Skeletal muscle tissue (tissue), 4 donors: ENCODE results near the gene SLC4A1AP. TPM values are rescaled to one million over a fixed set of nuclear protein-coding genes. Genes with fewer than 3 reads are reported as not detected.

ENCODE experiments used
- H3K27ac ChIP-seq: one replicate; pipeline ENCODE4 v1.7.0; 2013; ENCODE audit warnings: mild to moderate bottlenecking, low read depth, low read length, inconsistent platforms
- H3K27me3 ChIP-seq, 3 donors: one replicate each; pipeline ENCODE4 v1.7.0; 2013; ENCODE audit warnings: low read length in 3 of 3; ENCODE audit not compliant: control insufficient read depth in 3 of 3, insufficient read depth in 3 of 3
- H3K36me3 ChIP-seq, 3 donors: one replicate each; pipeline ENCODE4 v1.7.0; 2013; ENCODE audit warnings: low read length in 3 of 3; ENCODE audit not compliant: control insufficient read depth in 3 of 3, insufficient read depth in 3 of 3
- H3K4me1 ChIP-seq, 3 donors: one replicate each; pipeline ENCODE4 v1.7.0; 2013; ENCODE audit warnings: low read length in 3 of 3, mild to moderate bottlenecking in 3 of 3; ENCODE audit not compliant: control insufficient read depth in 3 of 3, insufficient read depth in 3 of 3
- H3K4me3 ChIP-seq, 3 donors: one replicate each; pipeline ENCODE4 v1.7.0; 2013; ENCODE audit warnings: low read length in 3 of 3
- H3K9ac ChIP-seq, 3 donors: one replicate each; pipeline ENCODE4 v1.7.0; 2013; ENCODE audit warnings: low read length in 3 of 3, mild to moderate bottlenecking in 3 of 3, moderate library complexity in 2 of 3, low read depth in 1 of 3
- H3K9me3 ChIP-seq, 3 donors: one replicate each; pipeline ENCODE4 v1.7.0; 2013; ENCODE audit warnings: low read length in 3 of 3; ENCODE audit not compliant: control insufficient read depth in 3 of 3
- total RNA-seq: library from RNA; depleted of rRNA; stranded (reverse); fragments of >200 nt; gene quantifications from one replicate; pipeline ENCODE4 v1.2.3, GENCODE V29; 2014
- donor health status: Osteomylitis.

The SLC4A1AP gene
- total RNA-seq, 1 donor from 2014 or later, result 20.9 TPM

DNA sequence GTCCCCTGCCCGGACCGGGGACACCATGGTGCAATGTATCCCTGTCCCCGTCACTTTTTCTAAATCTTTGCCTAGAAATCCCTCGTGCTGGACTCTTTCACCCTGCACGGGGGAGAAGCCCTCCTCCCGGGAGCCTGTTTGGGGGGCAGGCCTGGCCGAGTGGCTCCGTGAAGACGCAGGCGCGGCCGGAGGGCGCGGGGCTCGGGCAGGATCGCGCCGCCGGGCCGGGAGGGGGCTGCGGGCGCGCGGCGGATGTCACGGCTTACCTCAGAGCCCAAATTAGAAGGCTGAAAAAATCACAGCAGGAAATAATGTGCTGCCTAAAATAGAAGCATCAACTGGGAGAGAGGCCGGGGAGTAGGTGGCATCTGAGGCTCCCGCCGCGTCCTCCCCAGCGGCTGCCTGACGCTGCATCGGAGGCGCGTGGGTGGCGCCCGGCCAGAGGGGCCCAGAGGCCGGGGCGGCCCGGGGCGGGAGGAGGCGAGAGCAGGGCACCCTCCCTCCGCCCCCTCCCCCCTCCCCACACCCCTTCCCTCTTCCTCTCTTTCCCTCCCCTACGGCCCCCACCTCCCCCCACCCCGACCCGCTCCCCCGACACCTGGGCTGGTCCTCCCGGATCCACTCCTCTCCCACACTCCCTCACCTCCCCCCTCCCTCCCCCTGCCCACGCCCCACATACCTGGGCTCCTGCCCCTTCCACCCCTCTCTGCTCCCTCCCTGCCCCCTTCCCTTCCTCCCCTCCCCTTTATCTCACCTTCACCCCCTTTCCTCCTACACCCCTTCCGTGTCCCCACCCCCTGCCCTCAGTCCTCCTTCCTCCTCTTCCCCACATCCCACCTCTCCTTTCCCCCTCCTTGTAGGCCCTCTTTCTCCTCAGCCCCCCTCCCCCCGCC lies 51.9 kb downstream of the SLC4A1AP start:
- Histone ChIP-seq H3K27me3 (no peaks in the 10 kb centered on the region), H3K36me3 (no peaks in the 10 kb centered on the region), H3K4me3 (peak overlapping the region; percentile 68 to 76 (median 75)), H3K9me3 (no peaks in the 10 kb centered on the region), H3K9ac (peak overlapping the region; percentile 87 to 96 (median 95)), H3K4me1 (peaks cover 17 to 36% (median 29%) of the 10 kb centered on the region in 3 donors), H3K27ac (peak overlapping the region; percentile 97)

DNA sequence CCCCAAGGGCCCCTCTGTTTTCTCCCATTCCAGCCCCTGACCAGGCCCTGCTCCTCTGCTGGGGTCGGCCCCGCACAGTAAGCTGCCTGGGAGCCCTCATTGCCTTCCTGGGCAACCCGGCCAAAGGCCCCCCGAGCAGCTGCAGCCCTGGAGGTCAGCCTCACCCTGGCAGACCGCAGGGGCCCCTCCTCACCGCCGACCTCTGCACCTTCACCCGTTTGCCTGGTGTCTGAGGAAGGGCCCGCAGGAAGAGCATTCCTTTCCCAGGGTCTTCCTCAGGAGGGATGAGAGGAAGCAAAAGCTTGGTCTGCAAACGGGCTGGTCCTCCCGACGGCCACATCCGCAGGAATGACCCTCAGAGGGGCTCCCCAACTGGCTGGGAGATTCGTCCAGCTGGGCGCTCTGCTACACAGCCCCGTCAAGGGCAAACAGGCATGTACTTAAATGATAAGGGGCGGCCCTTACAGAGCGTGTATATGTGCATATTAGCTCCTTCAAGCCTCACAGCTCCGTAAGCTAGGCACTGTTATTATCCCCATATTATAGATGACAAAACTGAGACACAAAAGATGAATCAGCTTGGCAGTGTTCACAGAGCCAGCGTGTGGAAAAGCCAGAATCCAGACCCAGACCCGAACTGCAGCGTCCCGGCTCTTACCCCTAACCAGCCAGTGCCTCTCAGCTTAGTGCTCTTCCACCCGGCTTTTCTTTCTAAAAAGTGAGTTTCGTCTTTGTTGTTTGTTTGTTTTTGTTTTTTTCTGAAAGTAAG lies 52.8 kb downstream of the SLC4A1AP start:
- H3K9me3 ChIP-seq, result no peaks in the 10 kb centered on the region
- H3K9ac ChIP-seq, result peak overlapping the region; percentile 51 to 80 (median 69)
- peak overlapping the region; percentile 93 for H3K27ac ChIP-seq
- peaks cover 17 to 33% (median 29%) of the 10 kb centered on the region in 3 donors for H3K4me1 ChIP-seq
- no peaks in the 10 kb centered on the region for H3K36me3 ChIP-seq
- peak overlapping the region; percentile 3 to 54 (median 20) for H3K4me3 ChIP-seq
- H3K27me3 ChIP-seq, result no peaks in the 10 kb centered on the region

DNA sequence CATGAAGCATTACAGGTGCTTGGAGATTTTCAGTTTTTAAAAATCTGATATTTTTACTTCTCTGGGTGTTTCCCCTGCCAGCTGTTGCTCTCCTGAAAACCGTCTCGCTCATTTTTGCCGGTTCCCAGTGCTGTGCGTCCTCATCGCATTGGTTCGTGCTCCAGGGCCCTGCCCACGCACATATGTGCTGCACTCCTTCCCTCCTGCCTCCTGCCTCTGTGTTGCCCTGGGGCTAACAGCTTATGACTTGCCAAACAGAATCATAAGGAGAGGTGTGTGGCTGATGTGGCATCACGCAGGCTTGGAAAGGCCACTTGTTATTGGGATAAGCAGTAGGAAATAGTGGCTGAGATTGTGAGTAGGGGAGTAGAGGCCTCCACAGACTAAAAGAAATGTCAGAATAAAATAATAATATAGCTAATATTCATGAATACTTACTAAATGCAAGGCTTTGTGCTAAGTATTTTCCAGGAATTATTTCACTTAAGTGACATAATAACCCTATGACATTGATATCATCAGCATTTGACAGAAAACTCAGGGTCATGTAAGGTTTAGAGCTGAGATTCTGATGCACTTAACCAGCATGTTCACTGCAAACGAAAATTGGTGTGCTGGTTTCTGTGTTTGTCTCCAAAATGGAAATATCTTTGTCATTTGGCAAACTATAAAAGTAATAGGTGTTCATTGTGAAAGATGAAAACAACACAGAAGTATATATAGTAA lies 53.5 kb downstream of the SLC4A1AP start:
- Histone ChIP-seq H3K9me3 (no peaks in the 10 kb centered on the region), H3K4me1 (peaks cover 17 to 34% (median 29%) of the 10 kb centered on the region in 3 donors), H3K27ac (peak overlapping the region; percentile 93), H3K9ac (peak overlapping the region in 2 of 3 donors; percentile 69 to 80), H3K27me3 (no peaks in the 10 kb centered on the region), H3K36me3 (no peaks in the 10 kb centered on the region), H3K4me3 (peak overlapping the region in 2 of 3 donors; percentile 17 to 54)

DNA sequence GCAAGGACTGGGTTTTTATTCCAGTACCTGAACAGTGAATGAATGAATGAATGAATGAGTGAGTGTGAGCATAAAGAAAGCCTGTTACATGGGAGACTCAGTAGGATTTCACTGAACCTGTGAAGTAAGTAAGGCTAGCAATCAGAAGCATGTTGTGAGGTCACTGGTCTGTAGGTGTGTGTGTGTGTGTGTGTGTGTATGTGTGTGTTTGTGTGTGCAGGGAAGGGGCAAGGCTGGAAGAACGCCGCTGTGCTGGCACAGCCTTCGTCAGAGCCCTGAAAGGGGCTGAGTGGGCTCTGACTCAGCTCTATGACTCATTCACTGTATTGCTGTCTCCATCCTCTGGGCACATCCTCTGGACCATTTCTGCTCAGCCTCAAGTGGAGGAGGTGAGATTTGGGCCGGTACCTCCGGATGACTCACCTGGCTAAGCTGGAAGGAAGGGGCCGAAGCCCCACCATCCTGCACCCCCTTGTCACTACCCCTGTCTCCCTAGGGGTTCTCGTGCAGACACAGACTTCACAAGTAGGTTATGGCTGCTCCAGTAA lies 56.4 kb downstream of the SLC4A1AP start:
- no peaks in the 10 kb centered on the region for H3K9me3 ChIP-seq

DNA sequence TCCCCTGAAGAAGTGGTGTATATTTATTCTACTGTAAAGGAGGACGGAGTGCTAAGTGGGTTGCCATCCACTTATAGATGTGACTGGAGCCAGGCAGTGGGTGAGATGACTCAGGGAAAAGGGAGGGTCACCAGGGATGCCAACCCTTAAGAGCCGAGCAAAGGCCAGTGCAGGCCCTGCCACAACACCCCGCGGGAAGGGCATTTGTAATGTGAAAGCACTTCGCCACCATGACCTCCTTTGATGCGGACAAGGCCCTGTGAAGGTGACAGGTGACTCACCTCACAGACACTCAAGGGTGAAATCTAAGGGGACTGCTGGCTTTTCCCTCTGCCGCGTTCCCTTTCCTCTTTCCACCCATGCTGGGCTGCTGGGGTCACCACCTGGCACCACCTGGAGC lies 57.6 kb downstream of the SLC4A1AP start:
- Histone ChIP-seq H3K4me3 (no peak overlapping the region), H3K27me3 (no peaks in the 10 kb centered on the region), H3K4me1 (peaks cover 26 to 33% (median 26%) of the 10 kb centered on the region in 3 donors), H3K9me3 (no peaks in the 10 kb centered on the region), H3K27ac (no peak overlapping the region), H3K9ac (no peak overlapping the region), H3K36me3 (no peaks in the 10 kb centered on the region)

More for the DNA sequence above, 56.4 kb downstream of the SLC4A1AP start:
- Histone ChIP-seq H3K4me3 (no peak overlapping the region), H3K27ac (no peak overlapping the region), H3K9ac (peak overlapping the region in 1 of 3 donors; percentile 14), H3K27me3 (no peaks in the 10 kb centered on the region), H3K36me3 (no peaks in the 10 kb centered on the region), H3K4me1 (peaks cover 25 to 37% (median 30%) of the 10 kb centered on the region in 3 donors)

DNA sequence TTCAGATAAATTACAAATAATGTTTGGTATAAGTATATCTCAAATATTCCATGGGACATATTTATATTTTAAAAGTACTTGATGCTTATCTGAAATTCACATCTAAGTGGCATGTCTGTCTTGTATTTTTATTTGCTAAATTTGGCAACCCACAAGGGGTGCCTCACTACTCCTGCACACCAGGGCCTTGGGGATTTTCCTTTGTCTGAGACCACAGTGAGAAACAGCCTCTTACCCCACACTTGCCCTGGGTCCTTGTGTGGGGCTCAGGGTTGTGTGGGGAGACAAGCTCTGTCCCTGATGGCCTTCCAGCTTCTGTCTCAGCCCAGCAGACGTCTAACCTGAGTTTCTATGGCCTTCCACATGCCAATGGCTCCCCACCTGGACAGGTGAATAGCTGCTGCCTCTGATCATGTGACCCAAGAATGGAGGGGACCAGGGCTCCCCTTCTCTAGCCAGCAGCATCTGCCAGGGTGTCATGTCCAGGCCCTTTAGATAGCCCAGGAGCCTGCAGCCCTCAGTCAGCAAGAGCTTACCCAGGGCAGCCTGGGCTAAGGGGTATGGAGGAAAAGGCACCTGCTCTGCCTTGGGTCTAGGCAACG lies 58.3 kb downstream of the SLC4A1AP start:
- peaks cover 20 to 26% (median 21%) of the 10 kb centered on the region in 3 donors for H3K4me1 ChIP-seq
- H3K27ac ChIP-seq, result no peak overlapping the region
- no peak overlapping the region for H3K9ac ChIP-seq
- no peaks in the 10 kb centered on the region for H3K9me3 ChIP-seq
- no peaks in the 10 kb centered on the region for H3K36me3 ChIP-seq
- H3K27me3 ChIP-seq, result no peaks in the 10 kb centered on the region
- no peak overlapping the region for H3K4me3 ChIP-seq

DNA sequence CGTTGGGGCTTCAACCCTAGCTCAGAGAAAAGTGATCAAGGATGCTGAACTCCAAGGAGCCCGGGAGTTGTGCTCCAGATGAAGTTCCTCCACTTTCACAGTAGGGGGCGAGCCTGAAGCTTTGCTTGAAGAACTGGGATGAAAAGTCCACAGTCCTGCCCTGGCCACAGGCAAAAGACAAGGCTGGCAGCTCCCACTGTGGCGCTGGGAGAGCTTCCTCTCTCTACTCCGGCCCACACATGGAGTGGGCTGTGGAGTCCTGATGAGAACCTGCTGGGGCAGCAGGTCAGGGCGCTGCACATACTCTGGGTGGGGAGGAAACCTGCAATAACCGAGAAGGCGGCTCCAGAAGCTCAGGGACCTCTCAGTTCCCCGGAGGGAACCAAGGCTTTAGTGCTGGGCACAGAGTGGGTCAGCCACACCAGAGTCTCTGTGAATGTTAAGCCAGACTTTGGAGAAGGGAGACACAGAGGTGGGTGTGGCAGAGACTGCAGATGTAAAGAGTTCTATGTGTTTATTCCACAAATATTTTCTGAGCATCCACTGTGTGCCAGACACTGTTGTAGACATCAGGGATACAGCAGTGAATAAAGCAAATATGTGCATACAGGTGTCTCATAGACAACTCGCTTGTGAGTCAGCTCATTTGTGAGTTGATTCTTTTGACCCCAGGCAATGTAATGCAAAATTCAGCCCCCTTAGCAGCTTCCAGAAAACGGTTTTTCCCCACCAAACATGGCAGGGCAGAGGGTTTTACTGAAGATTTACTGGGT lies 59.9 kb downstream of the SLC4A1AP start:
- no peaks in the 10 kb centered on the region for H3K36me3 ChIP-seq
- H3K9me3 ChIP-seq, result no peaks in the 10 kb centered on the region
- H3K9ac ChIP-seq, result peak overlapping the region; percentile 20 to 55 (median 39)
- H3K27ac ChIP-seq, result peak overlapping the region; percentile 18
- H3K4me3 ChIP-seq, result peak overlapping the region in 1 of 3 donors; percentile 25
- H3K4me1 ChIP-seq, result peaks cover 19 to 26% (median 21%) of the 10 kb centered on the region in 3 donors
- no peaks in the 10 kb centered on the region for H3K27me3 ChIP-seq

DNA sequence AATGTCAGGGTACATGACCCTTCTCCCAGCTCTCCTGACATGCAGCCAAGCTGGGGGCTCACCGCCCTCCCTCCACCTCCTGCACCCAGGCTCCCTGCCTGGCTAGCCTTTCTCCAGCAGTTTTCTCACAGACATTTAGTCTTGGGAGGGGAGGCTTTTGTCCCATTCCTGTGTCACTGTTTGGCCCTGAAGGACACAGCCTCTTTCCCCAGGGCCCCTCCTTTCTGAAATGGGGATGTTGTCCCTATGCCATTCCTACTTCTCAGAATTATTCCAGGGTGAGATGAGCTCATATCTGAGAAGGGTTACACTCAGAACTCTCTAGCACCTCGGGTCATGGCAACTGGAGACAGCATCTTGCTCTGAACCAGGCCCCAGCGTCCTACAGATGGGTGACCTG lies 60.5 kb downstream of the SLC4A1AP start:
- Histone ChIP-seq H3K27me3 (no peaks in the 10 kb centered on the region), H3K36me3 (no peaks in the 10 kb centered on the region), H3K9ac (no peak overlapping the region), H3K9me3 (no peaks in the 10 kb centered on the region), H3K4me3 (no peak overlapping the region), H3K4me1 (peaks cover 22 to 26% (median 22%) of the 10 kb centered on the region in 3 donors), H3K27ac (peak overlapping the region; percentile 18)
